GM21717 (cell line): ENCODE results near the gene COL6A5.
"Not testable (repeated sequence)": the region's sequence is repeated elsewhere in the genome, so short reads cannot be mapped to it uniquely, and the experiment has no call there.

Experiments used
- ATAC-seq: cut with Tn5 transposase; IDR thresholded peaks from one replicate; pipeline ENCODE4 v1.9.1; 2021; ENCODE audit warnings: mild to moderate bottlenecking, moderate library complexity; ENCODE audit not compliant: unreplicated experiment

Gene COL6A5

DNA sequence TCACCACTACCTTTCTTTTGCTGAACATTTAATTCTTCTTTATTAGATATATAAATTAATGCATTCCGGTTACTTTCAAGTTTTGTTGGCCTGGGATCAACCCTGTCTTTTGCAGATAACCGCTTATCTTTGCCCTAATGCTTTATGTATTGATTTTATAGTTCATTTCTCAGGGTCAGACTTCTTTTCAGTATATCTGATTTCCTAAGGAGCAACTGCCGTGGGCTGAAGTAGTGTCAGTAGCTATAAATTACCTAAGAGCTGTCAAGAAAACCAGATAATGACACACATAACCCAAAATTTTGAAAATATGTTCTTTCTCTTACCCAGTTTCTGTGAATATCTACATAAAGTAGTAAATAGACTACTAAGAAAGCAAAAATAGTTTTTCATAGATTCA, 38.0 kb downstream of the COL6A5 start:
- no peak for ATAC-seq

DNA sequence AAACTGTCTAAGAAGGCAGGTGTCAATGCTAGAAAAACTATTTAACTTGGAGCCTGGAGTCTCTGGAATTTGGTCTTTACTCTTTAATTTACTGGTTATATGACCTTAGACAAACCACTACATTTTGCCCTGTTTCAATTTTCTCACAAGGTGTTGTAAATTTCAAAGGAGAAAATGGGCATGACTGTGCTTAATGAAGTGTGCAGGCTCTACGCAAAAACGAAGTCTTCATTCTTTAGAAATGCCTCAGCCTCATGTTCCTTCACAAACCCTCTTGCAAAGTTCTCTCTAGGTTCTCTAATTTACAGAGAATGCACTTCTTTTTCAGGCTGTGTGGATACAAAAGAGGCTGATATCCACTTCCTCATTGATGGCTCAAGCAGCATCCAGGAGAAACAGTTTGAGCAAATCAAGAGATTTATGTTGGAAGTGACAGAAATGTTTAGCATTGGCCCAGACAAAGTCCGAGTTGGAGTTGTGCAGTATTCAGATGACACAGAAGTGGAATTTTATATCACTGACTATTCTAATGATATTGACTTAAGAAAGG, 39.1 kb downstream of the COL6A5 start:
- no peak for ATAC-seq

DNA sequence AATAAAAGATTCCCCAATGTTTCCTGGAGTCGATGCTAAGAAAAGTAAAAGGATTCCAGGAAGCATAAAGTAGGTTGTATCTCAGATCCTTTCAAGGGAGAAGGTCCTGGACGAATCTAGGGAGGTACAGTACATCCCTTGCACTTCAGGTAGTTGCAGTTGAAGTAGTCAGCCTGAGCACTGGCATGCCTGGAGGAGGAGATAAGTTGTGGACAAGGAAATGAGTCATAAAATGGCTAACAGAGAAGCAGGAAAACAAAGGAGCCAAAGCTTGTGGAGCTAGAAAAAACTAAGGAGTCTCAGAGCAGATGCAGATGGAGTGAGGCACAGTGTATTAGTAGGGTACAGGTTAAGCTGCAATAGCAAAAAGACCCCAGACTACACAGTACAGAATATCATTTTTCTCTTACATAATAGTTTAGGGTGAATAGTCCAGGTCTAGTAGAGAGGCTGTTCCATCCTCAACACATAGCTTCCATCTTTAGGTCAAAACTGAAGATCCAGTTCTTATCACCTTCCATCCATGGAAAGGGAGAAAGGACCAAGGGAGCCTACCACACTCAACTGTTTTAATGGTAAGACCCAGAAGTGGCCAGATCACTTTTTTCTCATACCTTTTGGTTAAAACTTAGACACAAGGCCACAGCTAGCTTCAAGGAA, 41.3 kb downstream of the COL6A5 start:
- ATAC-seq: no peak

DNA sequence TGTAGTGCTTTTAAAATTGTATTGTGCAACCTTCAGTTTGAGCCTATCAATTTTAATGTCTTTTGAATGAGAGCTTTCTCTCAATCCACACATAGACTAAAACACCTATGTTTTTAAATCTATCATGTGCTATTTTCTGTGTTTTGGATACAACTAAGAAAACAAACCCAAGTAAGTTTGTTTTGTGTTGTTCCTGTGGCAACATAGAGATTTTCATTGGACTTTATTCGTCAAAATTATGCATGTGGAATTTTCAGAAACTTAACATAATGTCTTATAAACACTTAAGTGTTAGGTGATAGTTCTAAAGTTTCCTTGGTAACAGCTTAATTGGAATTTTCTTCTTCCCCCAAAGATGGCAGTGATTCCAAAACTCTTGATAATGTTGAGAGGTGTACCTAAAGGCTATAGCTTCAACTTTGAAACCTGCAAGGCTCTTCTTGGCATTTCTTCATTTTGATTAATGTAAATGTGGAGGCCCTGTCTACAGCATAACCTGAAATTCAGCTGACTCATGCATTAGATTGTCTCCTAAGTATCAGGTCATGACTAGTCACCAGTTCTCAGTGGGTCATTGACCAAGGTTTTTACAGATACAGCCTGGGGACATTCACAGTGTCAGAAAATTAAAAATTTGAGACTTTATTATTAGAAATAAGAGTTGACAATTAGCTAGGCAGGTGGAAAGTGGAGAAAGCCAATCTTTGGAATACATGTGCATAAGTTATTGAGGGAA, 44.4 kb downstream of the COL6A5 start:
- ATAC-seq: no peak

DNA sequence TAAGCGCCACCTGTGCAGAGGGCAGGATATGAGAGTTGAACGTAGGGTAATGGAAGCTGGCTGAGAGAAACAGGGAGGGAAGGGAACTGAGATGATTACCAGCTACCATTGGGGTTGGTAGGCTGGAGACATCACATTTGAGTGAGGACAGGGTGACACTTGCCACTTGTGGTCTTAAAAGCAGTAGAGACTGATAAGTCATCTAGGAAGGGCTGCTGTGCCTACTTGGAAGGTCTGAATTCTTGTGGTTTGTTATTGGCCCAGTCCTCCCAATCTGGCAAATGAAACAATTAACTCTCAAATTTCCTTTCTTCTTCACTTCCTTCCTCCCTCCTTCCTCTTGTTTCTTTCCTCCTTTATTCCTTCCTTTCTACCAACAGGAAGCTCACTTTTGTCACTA, 46.8 kb downstream of the COL6A5 start:
- no peak for ATAC-seq

GRCh38 chr3:130393594-130393993, 48.1 kb downstream of the COL6A5 start:
- ATAC-seq: no peak

DNA sequence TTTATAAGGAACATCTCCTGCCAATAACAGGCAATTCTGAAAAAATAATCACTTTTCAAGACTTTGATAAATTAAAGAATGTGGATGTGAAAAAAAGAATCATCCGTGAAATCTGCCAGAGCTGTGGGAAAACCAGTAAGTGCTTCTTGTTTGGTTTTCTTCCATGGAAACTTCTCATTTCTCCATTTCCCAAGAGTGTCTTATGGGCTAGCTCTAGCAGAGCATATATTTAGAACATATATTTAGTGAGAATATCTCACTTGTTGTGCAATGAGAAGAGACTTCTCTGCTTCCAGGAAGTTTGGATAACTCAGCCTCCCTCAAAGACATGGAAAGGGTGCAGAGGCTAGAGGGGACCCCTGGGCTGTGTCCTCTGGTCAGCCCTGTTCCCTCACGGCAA, 49.9 kb downstream of the COL6A5 start:
- no peak for ATAC-seq

DNA sequence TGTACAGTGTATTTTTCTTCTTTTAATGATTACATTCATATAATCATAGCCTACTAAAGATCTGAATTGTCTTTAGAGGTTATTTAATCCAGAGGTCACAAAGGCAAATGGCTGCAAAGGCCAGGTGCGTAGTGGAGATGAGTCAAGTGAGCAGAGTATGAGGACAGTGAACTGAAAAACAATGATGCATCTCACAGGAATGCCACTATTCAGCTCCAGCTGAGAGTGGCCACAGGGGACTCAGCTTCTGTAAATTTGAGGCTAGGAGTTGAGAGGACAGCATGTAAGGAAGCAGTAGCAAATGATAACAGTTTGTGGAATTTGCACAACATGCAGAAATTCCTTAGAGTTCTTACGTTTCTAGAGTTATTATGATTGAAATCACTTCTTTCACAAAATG, 50.4 kb downstream of the COL6A5 start:
- no peak for ATAC-seq

- ATAC-seq: no peak
Observed at GRCh38 chr3:130404401-130404800, 58.9 kb downstream of the COL6A5 start.

DNA sequence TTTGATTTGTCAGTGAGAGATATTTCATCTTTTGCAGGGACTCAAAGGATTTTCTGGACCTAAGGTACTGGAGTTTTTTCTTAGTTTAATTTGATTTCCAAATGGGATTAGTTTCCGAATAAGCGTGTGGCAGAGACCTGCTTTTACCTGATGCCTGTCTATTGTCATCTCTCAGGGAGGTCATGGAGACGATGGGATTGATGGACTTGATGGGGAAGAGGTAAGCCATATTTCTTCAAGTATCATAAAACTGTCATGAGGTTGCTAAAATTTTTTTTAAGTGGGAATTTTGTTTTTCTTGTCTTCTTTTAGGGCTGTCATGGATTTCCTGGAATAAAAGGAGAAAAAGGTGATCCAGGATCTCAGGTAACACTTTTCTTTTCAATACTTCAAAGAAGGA, 60.5 kb downstream of the COL6A5 start:
- ATAC-seq: no peak

DNA sequence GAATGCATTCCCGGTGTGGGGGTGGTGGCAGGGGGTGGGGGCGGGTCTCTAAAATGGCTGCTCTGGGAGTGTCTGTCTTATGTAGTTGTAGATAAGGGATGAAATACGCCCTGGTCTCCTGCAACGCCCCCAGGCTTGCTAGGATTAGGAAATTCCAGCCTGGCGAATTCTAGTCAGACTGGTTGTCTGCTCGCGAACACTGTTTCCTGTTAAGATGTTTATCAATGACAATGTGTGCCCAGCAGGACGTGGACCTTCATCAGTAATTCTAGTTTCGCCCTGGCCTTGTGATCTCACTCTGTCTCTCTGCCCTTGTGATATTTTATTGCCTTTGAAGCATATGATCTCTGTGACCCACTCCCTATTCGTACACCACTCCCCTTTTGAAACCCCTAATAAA, 62.8 kb downstream of the COL6A5 start:
- ATAC-seq: not testable (repeated sequence)

DNA sequence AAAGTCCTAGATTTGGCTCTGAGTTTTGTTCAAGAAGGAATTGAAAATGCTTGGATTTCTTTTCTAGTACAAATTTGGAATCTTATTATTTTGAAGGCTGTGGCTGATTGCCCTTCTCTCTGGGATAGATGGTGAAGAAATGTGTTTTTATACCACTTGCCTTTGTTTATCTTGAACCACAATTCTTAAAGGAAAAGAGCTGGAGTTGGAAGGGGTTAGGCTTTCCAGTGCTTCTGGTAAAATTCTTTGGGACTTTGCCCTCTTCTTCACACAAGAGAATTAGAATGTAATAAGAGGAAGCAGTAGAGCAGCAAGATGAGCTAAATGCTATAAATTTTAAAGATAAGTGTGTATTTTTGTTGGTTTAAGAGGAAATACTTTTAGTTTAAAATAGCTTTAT, 65.8 kb downstream of the COL6A5 start:
- ATAC-seq: no peak

GRCh38 chr3:130412991-130413560, 67.6 kb downstream of the COL6A5 start:
- ATAC-seq: no peak

GRCh38 chr3:130414457-130414856, 69.0 kb downstream of the COL6A5 start:
- no peak for ATAC-seq

- no peak for ATAC-seq
Observed at GRCh38 chr3:130420466-130420865, 75.0 kb downstream of the COL6A5 start.

- no peak for ATAC-seq
Observed at GRCh38 chr3:130423064-130423463, 77.6 kb downstream of the COL6A5 start.

DNA sequence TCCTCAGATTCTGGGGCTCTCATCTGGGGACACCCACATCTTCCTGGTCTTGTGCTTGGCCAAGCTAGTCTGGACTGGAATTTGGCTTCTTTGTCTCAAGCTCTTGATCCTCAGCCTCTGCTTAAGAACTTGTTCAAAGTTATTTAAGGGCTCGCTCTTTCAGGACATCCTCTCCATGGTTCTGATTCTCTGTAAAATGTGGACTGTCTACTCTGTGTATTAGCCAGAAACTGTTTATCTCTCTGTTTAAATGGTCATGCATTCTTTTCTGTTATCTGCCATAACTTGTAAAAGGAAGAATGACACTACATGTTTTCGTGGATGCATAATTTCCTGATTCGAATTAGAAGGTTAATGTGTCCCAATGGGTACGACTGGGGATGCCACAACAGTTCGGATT, 79.4 kb downstream of the COL6A5 start:
- no peak for ATAC-seq

- ATAC-seq: no peak
Observed at GRCh38 chr3:130425484-130425883, 80.0 kb downstream of the COL6A5 start.

GRCh38 chr3:130426206-130426605, 80.7 kb downstream of the COL6A5 start:
- ATAC-seq: no peak

- no peak for ATAC-seq
Observed at GRCh38 chr3:130428871-130429712, 83.6 kb downstream of the COL6A5 start.

DNA sequence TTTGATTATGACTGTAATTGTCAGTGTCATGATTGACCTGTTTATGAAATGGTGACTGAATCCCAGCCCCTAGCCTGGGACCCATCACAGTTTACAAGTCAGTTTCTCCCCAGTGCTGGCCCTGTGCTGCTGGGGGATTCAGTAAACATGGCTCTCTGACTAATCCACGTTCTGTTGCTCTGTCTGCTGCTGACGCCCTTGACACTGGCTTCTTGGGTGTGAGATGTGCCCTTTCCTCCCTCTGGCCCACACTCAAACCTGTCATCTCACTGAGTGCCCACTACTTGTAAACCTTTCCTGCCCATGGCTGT, 84.2 kb downstream of the COL6A5 start:
- ATAC-seq: no peak
